Karpas-422 (cell line): ENCODE data around the gene AMFR. TPM values are rescaled to one million over a fixed set of nuclear protein-coding genes. Genes with fewer than 3 reads are reported as not detected.

Source experiments
- DNase-seq: peaks from one replicate; pipeline ENCODE4 v3.0.0-alpha.2; 2015
- H2AFZ ChIP-seq: fragments of 200-600 bp; sonication (generic); 2 replicates; pipeline ENCODE4 v1.6.1; 2014; ENCODE audit warnings: antibody characterized with exemption, low read length, mixed read lengths
- H3K27ac ChIP-seq: fragments of 200-600 bp; sonication (generic); 2 replicates; pipeline ENCODE4 v1.5.1; 2014; ENCODE audit warnings: mild to moderate bottlenecking, low read length, moderate library complexity
- H3K27me3 ChIP-seq: fragments of 200-600 bp; sonication (generic); 2 replicates; pipeline ENCODE4 v1.6.1; 2014; ENCODE audit warnings: low read length, mixed read lengths
- H3K36me3 ChIP-seq: fragments of 200-600 bp; sonication (generic); 2 replicates; pipeline ENCODE4 v1.6.1; 2014; ENCODE audit warnings: low read length, mixed read lengths; ENCODE audit not compliant: insufficient read depth
- H3K4me1 ChIP-seq: fragments of 200-600 bp; sonication (generic); 2 replicates; pipeline ENCODE4 v1.6.1; 2014; ENCODE audit warnings: mild to moderate bottlenecking, low read length, mixed read lengths
- H3K4me2 ChIP-seq: fragments of 200-600 bp; sonication (generic); 2 replicates; pipeline ENCODE4 v1.6.1; 2014; ENCODE audit warnings: low read length, low read depth, mild to moderate bottlenecking; ENCODE audit not compliant: poor library complexity, severe bottlenecking
- H3K4me3 ChIP-seq: fragments of 200-600 bp; sonication (generic); 2 replicates; pipeline ENCODE4 v1.5.1; 2014; ENCODE audit warnings: mild to moderate bottlenecking, antibody characterized with exemption, low read length, mixed read lengths
- H3K79me2 ChIP-seq: fragments of 200-600 bp; sonication (generic); 2 replicates; pipeline ENCODE4 v1.6.1; 2014; ENCODE audit warnings: mild to moderate bottlenecking, low read length, mixed read lengths
- H3K9ac ChIP-seq: fragments of 200-600 bp; sonication (generic); 2 replicates; pipeline ENCODE4 v1.6.0; 2014; ENCODE audit warnings: low read length
- H3K9me2 ChIP-seq: fragments of 200-600 bp; sonication (generic), shearing (Covaris generic); replicated peaks from 2 replicates; pipeline ENCODE4 v1.6.0; 2014; ENCODE audit warnings: mild to moderate bottlenecking, low read length, moderate library complexity; ENCODE audit not compliant: insufficient read depth
- H3K9me3 ChIP-seq: fragments of 300-700, 200-600 bp; sonication (generic); 2 replicates; pipeline ENCODE4 v1.6.1; 2014; ENCODE audit warnings: low read length, mixed read lengths
- H4K20me1 ChIP-seq: fragments of 200-600 bp; sonication (generic); 2 replicates; pipeline ENCODE4 v1.6.1; 2014; ENCODE audit warnings: mild to moderate bottlenecking, antibody characterized with exemption, low read length, low read depth; ENCODE audit not compliant: insufficient read depth
- total RNA-seq: library from RNA; depleted of rRNA; stranded (reverse); fragments of >200 nt; shearing (Covaris generic); gene quantifications from 2 replicates; pipeline ENCODE4 v1.2.3, GENCODE V29; 2014; ENCODE audit warnings: low replicate concordance; rRNA removed

AMFR gene
- total RNA-seq, 1 experiment from 2014 or later = 243 TPM

DNA sequence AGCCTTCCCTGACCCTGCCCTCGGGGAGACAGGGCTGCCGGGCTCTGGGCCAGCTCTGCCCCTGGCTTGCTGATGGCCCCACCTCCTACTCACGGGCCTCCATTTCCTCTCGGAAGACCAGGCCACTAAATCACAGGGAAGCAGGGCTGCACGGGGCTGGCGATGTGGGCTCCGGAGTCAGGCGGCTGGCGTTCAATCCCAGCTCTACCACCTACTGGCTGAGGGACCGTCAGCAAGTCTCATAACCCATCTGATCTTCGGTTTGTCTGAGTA is 113.4 kb downstream of the AMFR start:
- H3K9me3 ChIP-seq = no peaks in the 10 kb centered on the region
- H3K36me3 ChIP-seq = no peaks in the 10 kb centered on the region
- no peaks in the 10 kb centered on the region for H3K27me3 ChIP-seq
- no peak overlapping the region for H3K4me2 ChIP-seq
- H2AFZ ChIP-seq = no peak overlapping the region
- no peaks in the 10 kb centered on the region for H3K4me1 ChIP-seq
- H3K9me2 ChIP-seq = no peaks in the 10 kb centered on the region
- H3K4me3 ChIP-seq = no peak overlapping the region
- H4K20me1 ChIP-seq = no peaks in the 10 kb centered on the region
- H3K9ac ChIP-seq = no peak overlapping the region
- no peak overlapping the region for H3K27ac ChIP-seq
- DNase-seq = no peak
- no peaks in the 10 kb centered on the region for H3K79me2 ChIP-seq

Other genes starting within 250 kb of the AMFR start
- 1.6 and 2.3 TPM in 2 replicates for gene GNAO1, start 234.1 kb downstream of the AMFR start, total RNA-seq
- 73.2 and 170 TPM in 2 replicates for gene NUDT21, start 25.8 kb upstream of the AMFR start, total RNA-seq
- gene OGFOD1, start 26.0 kb upstream of the AMFR start, total RNA-seq = 51.9 and 61.0 TPM in 2 replicates
- 55.5 and 66.2 TPM in 2 replicates for gene BBS2, start 94.5 kb upstream of the AMFR start, total RNA-seq
- not detected in 2 replicates for gene MT4, start 139.5 kb upstream of the AMFR start, total RNA-seq
- not detected in 2 replicates for gene MT3, start 164.0 kb upstream of the AMFR start, total RNA-seq
- 292 and 385 TPM in 2 replicates for gene MT2A, start 183.0 kb upstream of the AMFR start, total RNA-seq
- not detected in 2 replicates for gene MT1E, start 200.2 kb upstream of the AMFR start, total RNA-seq
- not detected in 2 replicates for gene MT1M, start 207.1 kb upstream of the AMFR start, total RNA-seq
- gene MT1A, start 213.1 kb upstream of the AMFR start, total RNA-seq = not detected in 2 replicates
- 2.7 and 5.7 TPM in 2 replicates for gene MT1B, start 226.3 kb upstream of the AMFR start, total RNA-seq
- 36.3 and 68.5 TPM in 2 replicates for gene MT1F, start 232.4 kb upstream of the AMFR start, total RNA-seq
- not detected in 2 replicates for gene MT1G, start 242.5 kb upstream of the AMFR start, total RNA-seq
- 4.6 TPM in 1 of 2 replicates, not detected in the other for gene MT1H, start 244.3 kb upstream of the AMFR start, total RNA-seq